ENCODE measurements around the gene KCNQ4.

KCNQ4 gene

GRCh38 chr1:40777224-40777970, 6.2 kb upstream of the KCNQ4 start:
- no peak for DNase-seq

DNA sequence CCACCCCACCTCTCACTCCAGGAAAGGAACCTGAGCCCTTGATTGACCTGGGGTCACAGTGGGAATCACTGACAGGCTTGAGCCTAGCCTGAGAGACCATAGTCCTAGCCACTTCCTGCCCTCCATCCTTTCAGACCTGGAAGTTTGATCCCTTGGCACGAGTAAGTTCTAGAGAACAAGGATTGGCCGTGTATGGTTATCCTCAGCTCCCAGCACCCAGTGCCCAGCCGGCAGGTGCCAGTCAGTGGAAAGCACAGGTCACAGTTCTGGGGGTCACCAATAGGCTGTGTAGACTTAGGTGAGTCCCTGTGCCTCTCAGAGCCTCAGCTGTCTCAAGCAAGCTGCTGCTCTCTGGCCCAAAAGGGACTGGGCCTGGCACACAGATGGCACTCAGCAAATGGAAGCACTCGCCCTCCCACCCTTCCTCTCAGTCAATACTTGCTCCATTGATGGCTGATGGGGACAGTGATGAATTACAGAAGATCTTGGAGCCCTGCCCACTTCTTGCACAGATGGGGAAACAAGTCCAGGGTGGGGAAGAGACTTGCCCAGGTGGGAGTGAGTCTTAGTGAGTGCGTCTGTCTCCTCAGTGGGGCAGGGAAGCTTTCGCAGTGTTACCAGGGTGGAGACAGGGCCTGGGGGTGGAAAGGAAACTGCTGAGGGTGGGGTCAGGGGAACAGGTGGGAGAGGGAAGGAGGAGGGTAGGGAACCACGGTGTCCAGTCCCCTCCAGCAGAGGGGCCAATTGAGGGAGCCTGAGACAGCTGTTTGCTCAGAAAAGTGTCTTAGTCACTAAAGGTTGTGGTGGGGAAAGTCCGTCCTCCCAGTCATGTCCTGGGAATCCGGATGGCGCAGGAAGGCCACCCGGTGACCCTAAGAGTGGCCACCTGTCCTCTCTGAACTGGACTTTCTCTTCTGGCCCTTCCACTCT, 2.6 kb upstream of the KCNQ4 start:
- DNase-seq, result no peak

GRCh38 chr1:40781608-40781971, 2.0 kb upstream of the KCNQ4 start:
- no peak for DNase-seq

GRCh38 chr1:40782371-40782956, 1.1 kb upstream of the KCNQ4 start:
- DNase-seq, result no peak

DNA sequence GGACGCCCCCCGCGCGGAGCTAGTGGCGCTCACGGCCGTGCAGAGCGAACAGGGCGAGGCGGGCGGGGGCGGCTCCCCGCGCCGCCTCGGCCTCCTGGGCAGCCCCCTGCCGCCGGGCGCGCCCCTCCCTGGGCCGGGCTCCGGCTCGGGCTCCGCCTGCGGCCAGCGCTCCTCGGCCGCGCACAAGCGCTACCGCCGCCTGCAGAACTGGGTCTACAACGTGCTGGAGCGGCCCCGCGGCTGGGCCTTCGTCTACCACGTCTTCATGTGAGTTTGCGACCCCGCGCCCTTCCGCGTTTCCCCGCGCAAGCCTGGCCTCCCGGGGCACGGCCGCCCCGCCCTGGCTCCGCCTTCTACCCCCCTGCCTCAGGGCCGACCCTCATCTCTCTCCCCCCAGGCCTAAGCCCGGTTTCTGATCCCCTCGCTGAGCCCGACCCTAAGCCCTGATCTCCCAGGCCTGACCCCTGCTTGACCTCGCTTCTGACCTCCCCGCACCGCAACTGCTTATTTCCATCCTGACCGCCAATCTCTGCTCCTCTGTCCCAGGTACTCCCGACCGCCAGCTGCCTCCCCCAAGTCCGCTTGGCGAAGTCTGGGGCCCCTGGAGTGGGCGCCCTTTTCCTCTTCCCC, 669 bp downstream of the KCNQ4 start:
- no peak for DNase-seq

- no peak for DNase-seq
These were observed 1.2 kb downstream of the KCNQ4 start for GRCh38 chr1:40784771-40785151.

GRCh38 chr1:40785446-40785845, 1.9 kb downstream of the KCNQ4 start:
- no peak for DNase-seq

- DNase-seq, result no peak
These were observed 2.8 kb downstream of the KCNQ4 start for GRCh38 chr1:40786171-40786994.

- no peak for DNase-seq
These were observed 3.6 kb downstream of the KCNQ4 start for GRCh38 chr1:40786995-40787705.

DNA sequence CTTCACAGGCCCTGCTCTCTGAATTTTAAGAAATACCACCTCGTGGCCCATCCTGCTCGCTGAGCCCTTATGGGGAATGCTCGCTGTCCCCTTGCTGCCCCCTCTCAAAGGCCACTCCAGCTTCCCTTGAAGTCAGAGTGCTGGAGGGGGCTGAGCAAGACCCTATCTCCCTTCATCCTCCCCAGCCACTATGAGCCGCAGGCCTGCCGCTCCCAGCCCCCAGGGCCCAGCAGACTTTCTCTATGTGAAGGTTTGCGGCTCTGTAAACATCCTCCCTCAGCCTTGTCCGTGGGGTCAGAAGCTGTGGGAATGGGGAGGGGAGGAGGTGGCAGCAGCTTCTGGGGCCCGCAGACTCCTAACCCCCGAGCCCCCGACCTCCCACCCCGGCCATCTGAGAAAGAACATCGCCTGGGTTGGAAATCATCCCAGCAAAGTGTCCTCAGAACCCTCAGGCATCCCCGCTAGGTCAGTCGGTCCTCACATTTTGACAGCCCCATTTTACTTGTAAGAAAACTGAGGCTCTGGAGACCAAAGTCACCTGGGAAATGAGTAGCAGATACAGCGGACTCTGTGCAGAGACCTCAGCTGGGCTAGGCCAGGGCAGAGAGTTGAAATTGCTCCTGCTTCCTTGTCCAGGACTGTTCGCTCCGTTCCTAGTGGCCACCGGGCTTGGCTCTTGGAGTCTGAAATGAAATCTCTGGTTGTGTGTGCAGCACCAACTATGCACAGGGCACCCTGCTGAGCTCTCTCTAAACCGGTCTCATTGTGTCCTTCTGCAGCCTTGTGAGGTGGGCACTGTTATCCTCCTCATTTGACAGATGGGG, 4.4 kb downstream of the KCNQ4 start:
- no peak for DNase-seq

- DNase-seq, result no peak
These were observed 5.2 kb downstream of the KCNQ4 start for GRCh38 chr1:40788561-40789341.

GRCh38 chr1:40789342-40789598, 5.7 kb downstream of the KCNQ4 start:
- no peak for DNase-seq

DNA sequence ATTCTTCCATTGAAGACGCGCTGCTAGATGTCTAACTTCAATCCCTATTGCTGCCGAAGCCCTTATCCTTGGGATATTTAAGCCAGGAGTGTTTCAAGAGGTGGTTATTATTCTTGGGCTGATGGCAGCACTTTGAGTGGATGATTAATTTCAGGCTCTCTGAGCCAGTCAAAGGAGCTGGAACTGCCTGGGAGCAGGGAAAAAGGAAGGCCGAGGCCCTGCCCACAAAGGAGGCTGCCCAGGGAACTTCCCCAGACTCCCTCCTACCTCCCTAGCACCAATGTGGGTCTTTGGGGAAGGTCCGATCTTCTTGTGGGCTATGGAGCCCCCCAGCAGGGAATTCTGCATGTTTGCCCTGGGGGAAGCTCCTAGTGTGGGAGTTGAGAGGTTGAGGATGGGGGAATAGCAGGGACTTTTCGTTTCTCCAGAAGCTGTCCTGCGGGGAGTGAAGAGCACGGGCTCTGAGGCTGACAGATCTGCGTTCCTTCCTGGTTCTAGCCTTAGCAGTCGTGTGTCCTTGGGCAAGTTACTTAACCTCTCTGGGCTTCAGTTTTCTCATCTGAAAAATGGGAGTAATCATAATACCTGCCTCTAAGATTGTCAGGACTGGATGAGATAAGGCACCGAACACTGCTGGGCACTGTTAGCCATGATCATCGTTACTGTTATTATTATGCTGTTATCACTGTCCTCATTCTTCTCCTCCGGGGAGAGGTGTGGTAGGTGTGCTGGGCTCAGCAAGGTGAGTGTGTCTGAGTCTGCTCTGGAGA, 6.3 kb downstream of the KCNQ4 start:
- DNase-seq, result no peak

DNA sequence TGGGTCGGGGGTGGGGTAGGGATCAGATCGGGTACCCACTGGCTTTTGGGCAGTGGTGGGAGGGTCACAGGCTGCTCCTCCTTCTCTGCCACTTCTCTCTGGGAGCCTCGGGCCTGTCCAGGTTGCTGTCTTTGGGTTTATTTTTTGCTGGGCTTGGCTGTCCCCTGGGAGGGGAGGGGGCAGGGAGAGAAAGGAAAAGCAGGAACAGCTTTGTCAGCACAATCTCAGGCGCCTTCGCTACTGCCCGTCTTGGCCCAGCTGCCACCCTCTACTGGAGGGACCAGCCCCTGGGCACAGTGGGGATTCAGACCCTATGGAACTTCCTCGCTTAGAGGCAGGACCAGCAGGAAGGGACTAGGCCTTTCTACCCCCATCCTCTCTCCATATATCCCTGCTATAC, 8.4 kb downstream of the KCNQ4 start:
- DNase-seq, result no peak

DNA sequence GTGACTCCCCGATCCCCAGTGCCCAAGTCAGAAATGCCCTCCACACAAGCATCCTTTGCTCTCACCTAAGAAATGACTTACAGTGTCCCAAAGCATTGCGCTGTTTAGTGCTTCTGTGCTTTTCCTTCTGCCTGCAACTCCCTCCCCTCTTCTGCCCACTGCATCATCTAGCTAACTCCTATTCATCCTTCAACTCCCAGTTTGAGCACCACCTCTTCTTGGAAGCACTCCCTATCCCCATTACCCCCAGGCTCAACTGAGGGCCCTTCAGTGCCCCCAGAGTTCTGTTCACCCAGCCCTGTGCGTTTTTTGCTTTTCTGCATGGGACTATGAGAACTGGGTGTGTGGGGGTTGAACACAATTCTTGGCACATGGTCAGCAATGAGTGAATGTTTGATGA, 10.0 kb downstream of the KCNQ4 start:
- DNase-seq, result no peak

DNA sequence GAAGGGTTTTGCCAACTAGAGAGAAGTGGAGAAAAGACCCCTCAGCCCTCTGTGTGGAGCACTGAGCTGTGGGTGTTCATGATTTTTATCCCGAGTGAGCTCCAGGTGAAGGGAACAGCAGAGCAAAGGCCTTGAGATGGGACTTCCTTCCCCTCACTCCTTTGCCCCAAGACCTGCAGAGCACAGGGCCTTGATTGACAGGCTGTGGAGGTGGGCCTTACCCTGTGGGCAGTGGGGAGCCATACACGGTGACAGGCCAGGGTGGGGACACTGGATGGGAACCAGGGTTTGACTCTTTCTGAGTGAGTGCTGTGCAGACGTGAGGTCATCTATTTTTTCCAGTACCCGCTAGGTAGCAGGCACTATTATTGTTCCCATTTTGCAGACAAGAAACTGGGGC, 10.5 kb downstream of the KCNQ4 start:
- no peak for DNase-seq

DNA sequence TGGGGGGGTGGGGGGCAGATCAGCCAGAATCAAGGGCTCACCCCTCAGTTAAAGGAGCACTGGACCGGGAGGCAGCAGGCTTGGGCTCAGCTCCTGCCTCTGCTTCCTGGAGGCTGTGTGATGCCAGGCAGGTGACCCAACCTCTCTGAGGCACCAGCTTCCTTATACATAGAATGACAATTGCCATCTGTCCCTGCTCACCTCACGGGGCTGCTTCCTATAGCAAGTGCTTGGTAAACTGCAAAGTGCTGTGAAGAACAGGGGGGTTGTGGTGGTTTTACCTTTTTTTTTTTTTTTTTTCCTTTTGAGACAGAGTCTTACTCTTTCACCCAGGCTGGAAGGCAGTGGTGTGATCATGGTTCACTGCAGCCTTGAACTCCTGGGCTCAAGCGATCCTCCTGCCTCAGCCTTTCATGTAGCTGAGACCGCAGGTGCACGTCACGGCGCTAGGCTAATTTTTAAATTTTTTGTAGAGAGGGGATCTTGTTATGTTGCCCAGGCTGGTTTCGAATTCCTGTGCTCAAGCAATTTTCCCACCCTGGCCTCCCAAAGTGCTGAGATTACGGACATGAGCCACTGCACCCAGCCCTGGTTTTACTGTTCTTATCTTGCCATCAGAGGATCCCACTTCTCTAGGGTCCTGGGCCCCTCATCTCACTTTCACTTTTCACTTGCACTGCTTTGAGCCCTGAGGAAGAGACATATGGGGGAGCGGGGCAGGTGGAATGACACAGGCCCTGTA, 11.6 kb downstream of the KCNQ4 start:
- no peak for DNase-seq

DNA sequence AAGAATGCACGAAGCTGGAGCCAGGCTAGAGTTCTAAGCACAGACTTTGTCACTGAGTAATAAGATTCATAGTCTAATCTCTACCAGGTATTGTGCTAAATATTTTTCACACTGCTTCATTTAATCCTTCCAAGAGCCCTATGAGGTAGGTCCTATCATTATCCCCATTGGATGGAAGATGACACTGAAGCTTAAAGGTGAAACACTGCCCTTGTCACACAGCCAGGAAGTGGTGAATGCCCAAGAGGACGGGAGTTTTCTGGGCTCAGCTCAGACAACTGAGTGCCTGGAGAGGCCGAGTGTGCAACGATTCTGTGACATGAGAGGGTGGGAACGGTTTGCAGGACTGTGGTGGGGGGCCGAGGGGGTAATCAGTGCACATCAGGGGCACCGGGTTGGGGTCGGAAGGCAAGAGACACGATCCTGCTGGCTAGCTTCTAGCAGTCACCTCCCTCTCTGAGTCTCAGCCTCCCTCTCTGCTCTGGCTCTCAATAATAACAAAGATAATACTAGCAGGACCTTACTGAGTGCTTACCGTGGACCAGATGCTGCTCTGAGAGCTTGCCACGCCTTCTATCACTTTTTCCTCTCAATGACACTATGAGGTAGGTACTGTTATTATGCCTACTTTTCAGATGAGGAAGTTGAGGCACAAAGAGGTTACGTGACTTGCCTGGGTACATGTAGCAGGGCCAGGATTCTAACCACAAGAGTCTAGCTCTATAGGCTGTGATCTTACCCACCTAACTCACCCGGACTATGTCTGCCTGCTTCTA, 12.4 kb downstream of the KCNQ4 start:
- no peak for DNase-seq
